ENCODE data around the gene MEPCE.
A peak's percentile ranks its signal among the peaks of the same experiment; 100 is the strongest.
"Not testable (repeated sequence)": the region's sequence is repeated elsewhere in the genome, so short reads cannot be mapped to it uniquely, and the experiment has no call there.

The MEPCE gene

GRCh38 chr7:100429637-100430492 lies at the start of gene MEPCE:
Gene MEPCE, plus strand, starts transcription at chr7:100429831. Its CDS starts 188 bp downstream, at chr7:100430019.
- DNase-seq, result peak; percentile 92

- no peak for DNase-seq
Measured at GRCh38 chr7:100380196-100380595, 49.4 kb upstream of the MEPCE start.

GRCh38 chr7:100381531-100382233 lies 47.9 kb upstream of the MEPCE start:
- DNase-seq, result not testable (repeated sequence)

- DNase-seq, result not testable (repeated sequence)
Measured at GRCh38 chr7:100382234-100382853, 47.3 kb upstream of the MEPCE start.

- DNase-seq, result no peak
Measured at GRCh38 chr7:100384628-100385294, 44.9 kb upstream of the MEPCE start.

GRCh38 chr7:100386940-100387339 lies 42.7 kb upstream of the MEPCE start:
- no peak for DNase-seq

GRCh38 chr7:100387695-100388094 lies 41.9 kb upstream of the MEPCE start:
- no peak for DNase-seq

GRCh38 chr7:100389437-100390088 lies 40.1 kb upstream of the MEPCE start:
- no peak for DNase-seq

- no peak for DNase-seq
Measured at GRCh38 chr7:100390286-100391009, 39.2 kb upstream of the MEPCE start.

GRCh38 chr7:100393233-100393905 lies 36.3 kb upstream of the MEPCE start:
- no peak for DNase-seq

- no peak for DNase-seq
Measured at GRCh38 chr7:100394077-100394476, 35.6 kb upstream of the MEPCE start.

- DNase-seq, result no peak
Measured at GRCh38 chr7:100396421-100396982, 33.1 kb upstream of the MEPCE start.

- no peak for DNase-seq
Measured at GRCh38 chr7:100397315-100398081, 32.1 kb upstream of the MEPCE start.

GRCh38 chr7:100398239-100398638 lies 31.4 kb upstream of the MEPCE start:
- DNase-seq, result no peak

GRCh38 chr7:100400041-100400440 lies 29.6 kb upstream of the MEPCE start:
- no peak for DNase-seq

- no peak for DNase-seq
Measured at GRCh38 chr7:100400656-100401055, 29.0 kb upstream of the MEPCE start.

GRCh38 chr7:100401811-100402210 lies 27.8 kb upstream of the MEPCE start:
- no peak for DNase-seq

GRCh38 chr7:100402241-100402640 lies 27.4 kb upstream of the MEPCE start:
- no peak for DNase-seq

GRCh38 chr7:100406767-100407166 lies 22.9 kb upstream of the MEPCE start:
- DNase-seq, result no peak
